ENCODE data around the gene SLC6A6.

- TF ChIP-seq, protein P1, sequence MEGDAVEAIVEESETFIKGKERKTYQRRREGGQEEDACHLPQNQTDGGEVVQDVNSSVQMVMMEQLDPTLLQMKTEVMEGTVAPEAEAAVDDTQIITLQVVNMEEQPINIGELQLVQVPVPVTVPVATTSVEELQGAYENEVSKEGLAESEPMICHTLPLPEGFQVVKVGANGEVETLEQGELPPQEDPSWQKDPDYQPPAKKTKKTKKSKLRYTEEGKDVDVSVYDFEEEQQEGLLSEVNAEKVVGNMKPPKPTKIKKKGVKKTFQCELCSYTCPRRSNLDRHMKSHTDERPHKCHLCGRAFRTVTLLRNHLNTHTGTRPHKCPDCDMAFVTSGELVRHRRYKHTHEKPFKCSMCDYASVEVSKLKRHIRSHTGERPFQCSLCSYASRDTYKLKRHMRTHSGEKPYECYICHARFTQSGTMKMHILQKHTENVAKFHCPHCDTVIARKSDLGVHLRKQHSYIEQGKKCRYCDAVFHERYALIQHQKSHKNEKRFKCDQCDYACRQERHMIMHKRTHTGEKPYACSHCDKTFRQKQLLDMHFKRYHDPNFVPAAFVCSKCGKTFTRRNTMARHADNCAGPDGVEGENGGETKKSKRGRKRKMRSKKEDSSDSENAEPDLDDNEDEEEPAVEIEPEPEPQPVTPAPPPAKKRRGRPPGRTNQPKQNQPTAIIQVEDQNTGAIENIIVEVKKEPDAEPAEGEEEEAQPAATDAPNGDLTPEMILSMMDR (IDR thresholded peaks at IDR 0.05; ENCODE audit: low read length) = no peak
- TF ChIP-seq EZH2 (IDR thresholded peaks at IDR 0.05; ENCODE audit: borderline replicate concordance, low read length) = no peak
These were observed 63.0 kb downstream of the SLC6A6 start for GRCh38 chr3:14465425-14465824.

All from OCI-LY1 (cell line).